Right forelimb (tissue), 1 donor: ENCODE data around the gene NPAP1.
"Not testable (repeated sequence)": the region's sequence is repeated elsewhere in the genome, so short reads cannot be mapped to it uniquely, and the experiment has no call there.

Experiments used
- DNase-seq: peaks from one replicate; pipeline ENCODE4 v3.0.0-alpha.2; 2018

The NPAP1 gene

GRCh38 chr15:24675332-24676144 lies at the start of gene NPAP1:
TSS of gene NPAP1 (plus strand) at chr15:24675775. CDS start at chr15:24675868, 93 bp downstream.
- no peak for DNase-seq

- no peak for DNase-seq
Observed at GRCh38 chr15:24627443-24627842, 48.1 kb upstream of the NPAP1 start.

GRCh38 chr15:24633082-24633481 lies 42.5 kb upstream of the NPAP1 start:
- DNase-seq: no peak

GRCh38 chr15:24639412-24639811 lies 36.2 kb upstream of the NPAP1 start:
- DNase-seq: not testable (repeated sequence)

GRCh38 chr15:24645627-24646026 lies 29.9 kb upstream of the NPAP1 start:
- DNase-seq: no peak

- DNase-seq: no peak
Observed at GRCh38 chr15:24659622-24660021, 16.0 kb upstream of the NPAP1 start.

GRCh38 chr15:24662991-24663390 lies 12.6 kb upstream of the NPAP1 start:
- DNase-seq: no peak

GRCh38 chr15:24676431-24676830 lies 856 bp downstream of the NPAP1 start:
- DNase-seq: no peak

GRCh38 chr15:24678485-24678884 lies 2.9 kb downstream of the NPAP1 start:
- DNase-seq: no peak

GRCh38 chr15:24682002-24682401 lies 6.4 kb downstream of the NPAP1 start:
- DNase-seq: no peak

GRCh38 chr15:24682905-24683304 lies 7.3 kb downstream of the NPAP1 start:
- DNase-seq: not testable (repeated sequence)

- DNase-seq: no peak
Observed at GRCh38 chr15:24683736-24684135, 8.2 kb downstream of the NPAP1 start.

GRCh38 chr15:24684313-24684712 lies 8.7 kb downstream of the NPAP1 start:
- no peak for DNase-seq

- no peak for DNase-seq
Observed at GRCh38 chr15:24696201-24696600, 20.6 kb downstream of the NPAP1 start.

- DNase-seq: no peak
Observed at GRCh38 chr15:24696842-24697241, 21.3 kb downstream of the NPAP1 start.

GRCh38 chr15:24718289-24719082 lies 42.9 kb downstream of the NPAP1 start:
- DNase-seq: no peak

GRCh38 chr15:24729760-24730159 lies 54.2 kb downstream of the NPAP1 start:
- no peak for DNase-seq
